Osteocyte (in vitro differentiated cells): Measurements from ENCODE around the gene PIP4K2C. TPM values are rescaled to one million over a fixed set of nuclear protein-coding genes. Genes with fewer than 3 reads are reported as not detected.
A peak's percentile ranks its signal among the peaks of the same experiment; 100 is the strongest.
"Not testable (repeated sequence)": the region's sequence is repeated elsewhere in the genome, so short reads cannot be mapped to it uniquely, and the experiment has no call there.

Source experiments
- DNase-seq: peaks from one replicate; pipeline ENCODE4 v3.0.0; 2021; ENCODE audit warnings: mixed read lengths; ENCODE audit not compliant: unreplicated experiment; ENCODE audit errors: extremely low spot score
- H3K27ac Mint-ChIP-seq: one replicate; pipeline ENCODE4 v1.8.0; 2021; ENCODE audit warnings: mild to moderate bottlenecking, mixed read lengths; ENCODE audit not compliant: unreplicated experiment
- H3K27me3 Mint-ChIP-seq: one replicate; pipeline ENCODE4 v1.8.0; 2021; ENCODE audit warnings: mixed read lengths; ENCODE audit not compliant: unreplicated experiment
- H3K36me3 Mint-ChIP-seq: one replicate; pipeline ENCODE4 v1.8.0; 2021; ENCODE audit warnings: mixed read lengths; ENCODE audit not compliant: unreplicated experiment
- H3K4me1 Mint-ChIP-seq: one replicate; pipeline ENCODE4 v1.8.0; 2021; ENCODE audit warnings: mixed read lengths; ENCODE audit not compliant: unreplicated experiment
- H3K4me3 Mint-ChIP-seq: one replicate; pipeline ENCODE4 v1.8.0; 2021; ENCODE audit warnings: mild to moderate bottlenecking, moderate library complexity, mixed read lengths; ENCODE audit not compliant: unreplicated experiment
- H3K9me3 Mint-ChIP-seq: one replicate; pipeline ENCODE4 v1.8.0; 2021; ENCODE audit warnings: mixed read lengths; ENCODE audit not compliant: unreplicated experiment
- total RNA-seq: library from RNA; stranded (reverse); gene quantifications from 2 replicates; pipeline ENCODE4 v1.2.1, GENCODE V29; 2021
- TF ChIP-seq, protein P1 (sequence below): fragments of 200-600 bp; sonication (generic); IDR thresholded peaks from 2 replicates; pipeline ENCODE4 v1.5.0; 2021; ENCODE audit warnings: antibody characterized with exemption, mild to moderate bottlenecking, moderate library complexity

PIP4K2C gene
- total RNA-seq, 1 donor from 2014 or later, result 30.4 TPM

DNA sequence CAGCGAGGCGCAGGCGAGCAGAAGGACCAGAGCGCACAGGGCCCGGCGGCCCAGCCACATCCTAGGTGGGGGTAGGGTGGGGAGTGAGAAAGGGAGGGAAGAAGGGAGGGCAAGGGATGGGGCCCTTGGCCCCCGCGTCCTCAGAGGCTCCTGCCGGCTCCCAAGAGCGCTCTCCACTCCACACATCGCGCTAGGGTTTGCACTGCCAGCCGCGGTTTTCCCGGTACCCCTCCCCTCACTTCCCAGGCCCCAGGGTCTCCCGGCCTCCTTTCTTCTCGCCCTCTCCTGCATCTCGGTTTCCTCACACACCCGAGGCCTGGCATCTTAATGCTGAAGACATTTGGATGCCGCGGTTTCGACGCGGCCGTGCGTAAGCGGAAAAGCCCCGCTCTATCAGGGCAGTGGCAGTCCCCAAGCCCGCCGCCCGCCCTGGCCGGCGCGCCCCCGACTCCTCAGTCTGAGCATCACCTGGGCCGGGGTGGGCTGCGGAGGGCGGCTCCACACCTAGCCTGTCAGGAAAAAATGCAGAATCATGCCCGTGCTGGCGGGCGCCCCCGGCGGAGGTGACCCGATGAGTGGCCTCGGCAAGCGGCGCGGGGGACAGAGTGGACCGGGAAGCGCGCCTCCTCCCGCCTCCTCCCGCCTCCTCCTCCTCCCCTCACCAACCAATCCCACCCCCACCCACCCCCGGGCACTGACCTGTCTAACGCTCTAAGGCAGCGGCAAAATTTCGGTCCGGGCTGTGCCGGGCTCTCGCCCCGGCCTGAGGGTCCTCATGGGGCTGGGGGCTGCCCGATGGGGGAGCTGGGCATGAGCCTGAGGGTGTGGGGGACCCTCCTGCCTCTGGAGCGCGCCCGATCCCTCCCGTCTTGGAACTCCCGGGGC lies 41.3 kb downstream of the PIP4K2C start:
- no peaks in the 10 kb centered on the region for H3K36me3 Mint-ChIP-seq
- peaks cover 6% of the 10 kb centered on the region for H3K27me3 Mint-ChIP-seq
- DNase-seq, result no peak
- H3K27ac Mint-ChIP-seq, result no peak overlapping the region
- no peaks in the 10 kb centered on the region for H3K9me3 Mint-ChIP-seq
- peak overlapping the region; percentile 72 for H3K4me3 Mint-ChIP-seq
- TF ChIP-seq, protein P1, sequence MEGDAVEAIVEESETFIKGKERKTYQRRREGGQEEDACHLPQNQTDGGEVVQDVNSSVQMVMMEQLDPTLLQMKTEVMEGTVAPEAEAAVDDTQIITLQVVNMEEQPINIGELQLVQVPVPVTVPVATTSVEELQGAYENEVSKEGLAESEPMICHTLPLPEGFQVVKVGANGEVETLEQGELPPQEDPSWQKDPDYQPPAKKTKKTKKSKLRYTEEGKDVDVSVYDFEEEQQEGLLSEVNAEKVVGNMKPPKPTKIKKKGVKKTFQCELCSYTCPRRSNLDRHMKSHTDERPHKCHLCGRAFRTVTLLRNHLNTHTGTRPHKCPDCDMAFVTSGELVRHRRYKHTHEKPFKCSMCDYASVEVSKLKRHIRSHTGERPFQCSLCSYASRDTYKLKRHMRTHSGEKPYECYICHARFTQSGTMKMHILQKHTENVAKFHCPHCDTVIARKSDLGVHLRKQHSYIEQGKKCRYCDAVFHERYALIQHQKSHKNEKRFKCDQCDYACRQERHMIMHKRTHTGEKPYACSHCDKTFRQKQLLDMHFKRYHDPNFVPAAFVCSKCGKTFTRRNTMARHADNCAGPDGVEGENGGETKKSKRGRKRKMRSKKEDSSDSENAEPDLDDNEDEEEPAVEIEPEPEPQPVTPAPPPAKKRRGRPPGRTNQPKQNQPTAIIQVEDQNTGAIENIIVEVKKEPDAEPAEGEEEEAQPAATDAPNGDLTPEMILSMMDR, result no peak
- peaks cover 8% of the 10 kb centered on the region for H3K4me1 Mint-ChIP-seq

DNA sequence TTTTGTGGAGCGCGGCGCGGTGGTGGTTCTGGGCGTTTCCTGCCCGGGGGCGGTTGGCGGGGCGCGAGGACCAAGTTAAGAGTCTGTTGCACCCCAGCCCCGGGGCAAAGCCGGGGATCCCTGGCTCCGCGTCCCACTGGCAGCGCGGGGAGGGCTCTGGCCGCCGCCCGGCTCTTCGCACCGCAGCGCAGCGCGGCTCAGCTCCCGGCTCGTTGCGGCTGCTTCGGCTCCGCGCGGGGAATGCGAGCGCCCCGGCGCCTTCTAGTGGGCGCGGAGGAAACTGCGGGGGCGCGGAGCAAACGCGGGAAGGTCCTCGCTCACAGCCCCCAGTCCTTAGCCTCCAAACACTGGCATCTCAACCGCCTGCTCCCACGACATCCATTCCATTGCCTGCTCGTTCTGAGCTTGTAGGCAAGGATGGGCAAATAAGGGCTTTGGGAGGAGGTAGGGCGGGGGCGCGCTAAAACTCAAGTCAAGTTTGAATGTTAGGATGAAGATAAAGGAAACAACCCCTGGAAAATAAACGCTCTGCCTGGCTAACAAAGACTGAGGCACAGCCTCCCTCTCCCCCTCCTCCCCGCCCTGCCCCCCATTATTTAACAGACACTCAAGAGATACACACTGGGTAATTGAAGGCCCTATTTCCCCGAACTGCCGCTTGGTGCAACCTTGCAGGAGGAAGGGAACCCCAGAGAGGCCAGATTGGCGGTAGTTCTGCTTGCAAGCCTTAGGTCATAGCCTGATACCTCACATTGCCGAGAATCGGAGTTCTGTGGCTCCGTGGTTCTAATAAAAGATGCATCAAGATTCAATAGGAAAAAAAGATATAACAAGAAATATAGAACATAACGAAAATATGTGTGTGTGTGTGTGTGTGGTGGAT lies 42.2 kb downstream of the PIP4K2C start, which contains the start of gene B4GALNT1:
Gene B4GALNT1 (minus strand): TSS at position 244 of the 883 bp plus-strand sequence. CDS start 1,069 bp downstream, outside the sequence.
- no peak for DNase-seq
- peaks cover 13% of the 10 kb centered on the region for H3K27me3 Mint-ChIP-seq
- H3K4me1 Mint-ChIP-seq, result peaks cover 8% of the 10 kb centered on the region
- no peak within 1 kb of the TSS for H3K27ac Mint-ChIP-seq
- H3K9me3 Mint-ChIP-seq, result no peaks in the 10 kb centered on the region
- H3K4me3 Mint-ChIP-seq, result peak within 1 kb of the TSS; percentile 72
- TF ChIP-seq, protein P1, result peak; percentile 92
- H3K36me3 Mint-ChIP-seq, result no peaks in the 10 kb centered on the region

DNA sequence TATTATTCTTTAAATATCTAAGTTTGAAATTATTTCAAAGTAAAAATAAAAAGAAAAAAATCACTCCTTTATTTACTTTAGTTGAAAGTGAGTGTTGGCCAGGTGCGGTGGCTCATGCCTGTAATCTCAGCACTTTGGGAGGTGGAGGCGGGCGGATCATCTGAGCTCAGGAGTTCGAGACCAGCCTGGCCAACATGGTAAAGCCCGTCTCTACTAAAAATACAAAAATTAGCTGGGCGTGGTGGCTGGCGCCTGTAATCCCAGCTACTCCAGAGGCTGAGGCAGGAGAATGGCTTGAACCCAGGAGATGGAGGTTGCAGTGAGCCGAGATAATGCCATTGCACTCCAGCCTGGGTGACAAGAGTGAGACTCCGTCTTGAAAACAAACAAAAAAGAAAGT lies 45.7 kb downstream of the PIP4K2C start:
- H3K27me3 Mint-ChIP-seq, result peaks cover 43% of the 10 kb centered on the region
- H3K36me3 Mint-ChIP-seq, DNase-seq, H3K4me3 Mint-ChIP-seq, H3K9me3 Mint-ChIP-seq, H3K4me1 Mint-ChIP-seq, H3K27ac Mint-ChIP-seq: not testable (repeated sequence)

DNA sequence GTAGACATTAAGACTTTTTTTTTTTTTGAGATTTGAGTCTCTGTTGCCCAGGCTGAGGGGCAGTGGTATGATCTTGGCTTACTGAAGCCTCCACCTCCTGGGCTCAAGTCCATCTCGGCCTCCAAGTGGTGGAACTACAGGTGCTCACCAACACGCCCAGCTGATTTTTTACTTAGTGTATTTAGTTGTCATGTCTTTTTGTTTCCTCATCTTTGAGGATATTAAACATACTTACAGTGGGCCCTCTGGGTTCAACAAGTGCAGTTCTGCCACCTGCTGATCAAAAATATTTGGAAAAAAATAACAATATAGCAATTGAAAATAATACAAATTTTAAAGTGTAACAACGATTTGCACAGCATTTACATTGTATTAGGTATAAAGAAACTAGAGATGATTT lies 46.4 kb downstream of the PIP4K2C start:
- TF ChIP-seq, protein P1, result peak; percentile 5
- no peak for DNase-seq
- H3K27me3 Mint-ChIP-seq, result peaks cover 49% of the 10 kb centered on the region
- no peak overlapping the region for H3K27ac Mint-ChIP-seq
- no peak overlapping the region for H3K4me3 Mint-ChIP-seq
- H3K4me1 Mint-ChIP-seq, result peaks cover 6% of the 10 kb centered on the region
- no peaks in the 10 kb centered on the region for H3K9me3 Mint-ChIP-seq
- H3K36me3 Mint-ChIP-seq, result no peaks in the 10 kb centered on the region

DNA sequence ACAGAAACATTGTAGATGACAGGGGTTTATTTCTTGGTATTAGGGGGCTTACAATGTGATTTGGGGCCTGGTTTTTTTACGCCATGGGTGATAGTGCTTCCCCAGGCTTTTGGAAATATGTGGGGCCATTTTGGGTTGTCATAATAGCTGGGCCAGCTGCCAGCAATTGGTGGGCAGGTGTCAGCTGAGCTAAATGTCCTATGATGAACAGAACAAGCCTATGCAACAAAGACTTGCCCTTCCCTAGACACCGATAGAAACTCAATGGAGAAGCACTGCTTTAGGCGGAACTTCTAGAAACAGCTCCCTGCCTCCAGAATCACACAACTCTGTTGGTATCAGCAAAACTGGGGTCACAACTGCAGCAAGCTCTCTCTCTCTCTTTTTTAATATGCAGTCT lies 47.1 kb downstream of the PIP4K2C start:
- Mint-ChIP-seq H3K9me3 (no peaks in the 10 kb centered on the region), H3K27ac (no peak overlapping the region), H3K4me3 (no peak overlapping the region), H3K4me1 (peaks cover 5% of the 10 kb centered on the region), H3K27me3 (peaks cover 49% of the 10 kb centered on the region), H3K36me3 (no peaks in the 10 kb centered on the region)
- DNase-seq, result no peak
- TF ChIP-seq, protein P1, result no peak
